Aorta (tissue), 5 donors: ENCODE measurements around the gene LYL1. TPM values are rescaled to one million over a fixed set of nuclear protein-coding genes. Genes with fewer than 3 reads are reported as not detected.
A peak's percentile ranks its signal among the peaks of the same experiment; 100 is the strongest.

Experiments used
- ATAC-seq: fragments of 200-7000 bp; cut with Tn5 transposase; one replicate; pipeline ENCODE4 v1.9.1; 2022; ENCODE audit warnings: moderate library complexity; ENCODE audit not compliant: low FRiP score
- DNase-seq, 2 donors: peaks; one replicate each; pipeline ENCODE4 v3.0.0-alpha.2; 2020
- H3K27ac ChIP-seq, 2 donors: one replicate each; pipeline ENCODE4 v1.5.1; 2013; ENCODE audit warnings: low read length in 2 of 2, mild to moderate bottlenecking in 2 of 2, moderate library complexity in 2 of 2, control low read depth in 1 of 2, inconsistent platforms in 1 of 2, low read depth in 1 of 2
- H3K27me3 ChIP-seq, 2 donors: one replicate each; pipeline ENCODE4 v1.6.1; 2013; ENCODE audit warnings: control low read depth in 1 of 2, low read length in 1 of 2, mild to moderate bottlenecking in 1 of 2, moderate library complexity in 1 of 2; ENCODE audit not compliant: insufficient read depth in 2 of 2, control insufficient read depth in 1 of 2
- H3K36me3 ChIP-seq, 2 donors: one replicate each; pipeline ENCODE4 v1.6.1; 2013; ENCODE audit warnings: control low read depth in 1 of 2, low read length in 1 of 2, mild to moderate bottlenecking in 1 of 2; ENCODE audit not compliant: insufficient read depth in 2 of 2, control insufficient read depth in 1 of 2
- H3K4me1 ChIP-seq, 2 donors: one replicate each; pipeline ENCODE4 v1.6.1; 2013; ENCODE audit warnings: low read length in 2 of 2, control low read depth in 1 of 2, mild to moderate bottlenecking in 1 of 2, moderate library complexity in 1 of 2; ENCODE audit not compliant: insufficient read depth in 2 of 2, control insufficient read depth in 1 of 2
- H3K4me3 ChIP-seq, 2 donors: one replicate each; pipeline ENCODE4 v1.5.1; 2013; ENCODE audit warnings: low read length in 2 of 2, control low read depth in 1 of 2, mild to moderate bottlenecking in 1 of 2
- H3K9me3 ChIP-seq: one replicate; pipeline ENCODE4 v1.6.1; 2013; ENCODE audit warnings: mild to moderate bottlenecking, low read length; ENCODE audit not compliant: control insufficient read depth
- WGBS, 2 donors: extraction: QIAGEN DNeasy Blood & Tissue Kit; methylation state at CpG; one replicate each; pipeline ENCODE4 v1.1.7; 2013; 5-methylcytosine and 5-hydroxymethylcytosine counted together
- intact Hi-C, 2 donors: fragments of 100-400 bp; cut with DNase I; formaldehyde crosslinking; loops; one replicate each; pipeline versions ENCODE4 v1.14.2 to v1.15.0; 2022
- polyA plus RNA-seq, 2 donors: library from polyadenylated mRNA; stranded (reverse); fragments of 200-250 nt; gene quantifications; one replicate each; pipeline ENCODE4 v1.2.3, GENCODE V29; 2013
- total RNA-seq, 2 donors: library from RNA; stranded (reverse); fragmentation: NEBNext Ultra II Directional; extraction: Animal tissue kit (Norgen Biotek cat#: 25700); gene quantifications; one replicate each; pipeline ENCODE4 v1.2.1, GENCODE V29; 2021
- donor health status: healthy with polysubstance abuse.
- donor health status: Bipolar disorder and iron deficiency.
- donor health status: DM: no; HTN: no; CAD: no.
- donor health status: DM: no; HTN: no; CAD: no.
- donor health status: DM: yes; HTN: yes; CAD: no.

The LYL1 gene
- total and polyA plus RNA-seq, 4 donors: 7.3 to 28.6 (median 9.0) TPM

DNA sequence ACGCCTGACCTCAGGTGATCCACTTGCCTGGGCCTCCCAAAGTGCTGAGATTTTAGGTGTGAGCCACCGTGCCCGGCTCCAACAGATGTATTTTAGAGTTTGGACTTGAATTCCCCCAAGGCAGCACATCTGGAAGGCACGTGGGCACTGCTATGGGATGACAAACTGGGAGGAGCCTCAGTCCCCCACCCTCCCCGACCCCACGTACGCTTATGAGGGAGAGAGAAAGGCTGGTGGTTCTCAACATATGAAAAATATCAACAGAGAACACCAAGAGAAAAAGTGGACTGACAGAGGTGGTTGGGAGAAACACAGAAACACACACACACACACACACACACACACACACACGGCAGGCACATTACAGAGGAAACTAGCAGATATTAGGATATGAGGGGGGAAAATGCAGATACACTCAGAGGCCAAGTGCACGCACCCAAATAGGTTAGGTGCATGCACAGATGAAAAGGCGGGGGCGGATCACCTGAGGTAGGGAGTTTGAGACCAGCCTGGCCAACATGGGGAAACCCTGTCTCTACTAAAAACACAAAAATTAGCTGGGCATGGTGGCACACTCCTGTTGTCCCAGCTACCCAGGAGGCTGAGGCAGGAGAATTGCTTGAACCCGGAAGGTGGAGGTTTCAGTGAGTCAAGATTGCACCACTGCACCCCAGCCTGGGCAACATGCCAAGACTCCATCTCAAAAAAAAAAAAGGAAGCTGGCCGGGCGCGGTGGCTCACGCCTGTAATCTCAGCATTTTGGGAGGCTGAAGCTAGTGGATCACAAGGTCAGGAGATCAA, 44.3 kb upstream of the LYL1 start:
- ATAC-seq: no peak
- no peaks in the 10 kb centered on the region for H3K9me3 ChIP-seq
- no peaks in the 10 kb centered on the region for H3K4me1 ChIP-seq
- no peak overlapping the region for H3K4me3 ChIP-seq
- DNase-seq: peak in 1 of 2 donors; percentile 73
- intact Hi-C loops: loop anchor here in 1 of 2 donors (10.0 kb wide), 1 partner anchor 118 kb away; no protein-coding TSS in a partner anchor
- H3K27me3 ChIP-seq: no peaks in the 10 kb centered on the region
- H3K36me3 ChIP-seq: no peaks in the 10 kb centered on the region
- H3K27ac ChIP-seq: no peak overlapping the region
- 57 to 65% methylated on average over 15 to 16 of the region's 16 CpGs for WGBS, 2 donors

DNA sequence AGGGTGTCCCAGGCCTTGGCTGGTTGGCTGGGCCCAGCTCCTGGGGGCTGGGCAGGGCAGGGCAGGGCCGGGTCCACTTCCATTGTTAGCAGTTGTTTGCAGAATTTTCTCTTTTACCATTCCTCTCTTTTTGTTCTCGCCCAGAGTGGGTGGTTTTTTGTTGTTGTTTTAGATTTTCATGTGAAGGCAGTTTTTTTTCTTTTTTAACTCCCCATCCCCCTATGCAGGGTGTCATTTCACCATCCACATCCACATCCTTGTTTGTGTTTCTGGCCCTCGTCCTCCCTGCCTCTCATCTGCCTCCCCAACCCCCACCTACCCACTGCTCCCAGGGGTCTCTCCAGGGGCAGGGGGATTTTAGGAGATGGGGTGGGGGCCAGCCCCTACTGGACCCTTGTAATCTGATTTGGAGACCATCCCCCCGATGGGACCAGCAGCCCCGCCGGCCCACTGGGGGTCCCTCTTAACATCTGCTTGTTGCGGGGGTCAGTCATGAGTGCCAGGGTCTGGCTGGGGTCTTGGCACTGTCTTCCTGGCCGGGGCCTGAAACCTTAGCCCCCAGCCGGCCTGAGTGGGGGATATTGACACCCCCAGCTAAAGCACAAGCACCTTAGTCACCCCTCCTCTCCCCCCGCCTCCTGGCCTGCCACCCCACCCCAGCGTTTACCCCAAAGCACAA, 37.1 kb upstream of the LYL1 start:
- H3K4me1 ChIP-seq: no peaks in the 10 kb centered on the region
- WGBS, 2 donors: 72 to 73% methylated on average over 11 of the region's 11 CpGs
- H3K9me3 ChIP-seq: no peaks in the 10 kb centered on the region
- no peak for ATAC-seq
- intact Hi-C loops: loop anchor here in 1 of 2 donors (10.0 kb wide), 1 partner anchor 125 kb away; no protein-coding TSS in a partner anchor
- peaks cover 0 to 5% of the 10 kb centered on the region in 2 donors for H3K36me3 ChIP-seq
- no peaks in the 10 kb centered on the region for H3K27me3 ChIP-seq
- H3K27ac ChIP-seq: no peak overlapping the region
- no peak for DNase-seq
- no peak overlapping the region for H3K4me3 ChIP-seq

DNA sequence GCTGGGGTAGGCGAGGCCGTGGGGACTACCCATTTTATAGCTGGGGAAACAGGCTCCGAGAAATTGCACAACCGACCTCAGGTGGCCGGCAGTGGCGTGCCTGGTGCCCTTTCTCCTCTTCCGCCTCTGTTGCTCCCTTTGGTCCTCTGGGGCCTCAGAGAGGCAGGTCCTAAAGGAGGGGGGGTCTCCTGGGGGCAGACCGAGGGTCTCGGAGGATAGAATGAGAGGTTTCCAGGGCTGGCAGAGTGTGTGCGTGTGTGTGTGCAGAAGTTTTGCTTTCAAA, 36.2 kb upstream of the LYL1 start:
- 77 to 83% methylated on average over 10 of the region's 10 CpGs for WGBS, 2 donors
- intact Hi-C loops: no loop called here
- no peaks in the 10 kb centered on the region for H3K27me3 ChIP-seq
- H3K4me3 ChIP-seq: no peak overlapping the region
- H3K9me3 ChIP-seq: no peaks in the 10 kb centered on the region
- DNase-seq (no peak), ATAC-seq (no peak)
- no peak overlapping the region for H3K27ac ChIP-seq
- peaks cover 0 to 5% of the 10 kb centered on the region in 2 donors for H3K36me3 ChIP-seq
- H3K4me1 ChIP-seq: no peaks in the 10 kb centered on the region

DNA sequence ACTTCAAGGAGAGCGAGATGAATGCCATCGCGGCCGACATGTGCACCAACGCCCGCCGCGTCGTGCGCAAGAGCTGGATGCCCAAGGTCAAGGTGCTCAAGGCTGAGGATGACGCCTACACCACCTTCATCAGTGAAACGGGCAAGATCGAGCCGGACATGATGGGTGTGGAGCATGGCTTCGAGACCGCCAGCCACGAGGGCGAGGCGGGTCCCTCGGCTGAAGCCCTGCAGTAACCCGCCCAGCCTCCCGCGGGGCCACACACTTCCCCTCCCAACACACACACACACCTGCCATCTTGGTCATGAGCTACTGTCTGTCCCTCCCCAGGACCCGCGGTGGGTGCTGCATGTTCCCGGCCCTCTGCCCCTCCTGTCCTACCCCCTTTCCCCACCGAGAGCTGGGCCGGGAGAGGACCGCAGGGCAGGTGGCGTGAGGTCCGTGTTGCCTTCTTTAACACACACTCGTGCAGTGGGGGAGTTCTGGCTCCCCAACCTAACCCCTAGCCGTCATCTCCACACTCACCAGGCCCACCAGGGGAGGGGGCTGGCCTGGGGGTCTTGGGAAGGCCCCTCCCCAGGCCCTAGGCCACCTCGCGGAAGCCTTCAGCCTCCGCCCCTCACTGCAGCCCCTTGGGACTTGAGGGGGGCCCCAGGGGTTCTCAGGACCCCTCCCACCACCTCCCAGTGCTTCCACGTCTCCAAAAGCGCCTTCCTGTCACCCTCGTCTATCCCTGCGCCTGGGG, 35.7 kb upstream of the LYL1 start:
- Histone ChIP-seq H3K27me3 (no peaks in the 10 kb centered on the region), H3K9me3 (no peaks in the 10 kb centered on the region), H3K4me1 (no peaks in the 10 kb centered on the region), H3K36me3 (peaks cover 0 to 5% of the 10 kb centered on the region in 2 donors), H3K4me3 (no peak overlapping the region), H3K27ac (no peak overlapping the region)
- ATAC-seq: no peak
- 87% methylated on average over 37 to 40 of the region's 40 CpGs for WGBS, 2 donors
- intact Hi-C loops: no loop called here
- DNase-seq: no peak

DNA sequence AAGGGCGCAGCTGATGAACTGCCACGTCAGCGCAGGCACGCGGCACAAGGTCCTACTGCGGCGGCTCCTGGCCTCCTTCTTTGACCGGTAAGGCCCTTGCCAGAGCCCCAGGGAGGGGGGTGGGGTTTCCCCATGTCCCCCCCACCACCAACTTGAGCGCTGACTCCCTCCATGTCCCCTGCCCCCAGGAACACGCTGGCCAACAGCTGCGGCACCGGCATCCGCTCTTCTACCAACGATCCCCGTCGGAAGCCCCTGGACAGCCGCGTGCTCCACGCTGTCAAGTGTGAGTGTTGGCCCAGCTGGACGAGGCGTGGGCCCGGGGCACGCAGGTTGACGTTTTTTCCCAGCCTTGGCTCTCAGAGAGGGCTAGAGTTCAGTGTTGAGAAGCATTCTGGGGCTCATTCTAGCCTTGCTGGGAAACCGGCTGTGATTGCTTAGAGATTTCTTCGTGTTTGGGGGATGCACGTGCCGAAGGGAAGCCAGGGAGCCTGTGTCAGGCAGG, 34.7 kb upstream of the LYL1 start:
- Histone ChIP-seq H3K36me3 (peaks cover 0 to 5% of the 10 kb centered on the region in 2 donors), H3K4me3 (no peak overlapping the region), H3K27ac (no peak overlapping the region), H3K27me3 (no peaks in the 10 kb centered on the region), H3K4me1 (no peaks in the 10 kb centered on the region), H3K9me3 (no peaks in the 10 kb centered on the region)
- WGBS, 2 donors: 90 to 91% methylated on average over 28 of the region's 28 CpGs
- intact Hi-C loops: no loop called here
- ATAC-seq: no peak
- no peak for DNase-seq

DNA sequence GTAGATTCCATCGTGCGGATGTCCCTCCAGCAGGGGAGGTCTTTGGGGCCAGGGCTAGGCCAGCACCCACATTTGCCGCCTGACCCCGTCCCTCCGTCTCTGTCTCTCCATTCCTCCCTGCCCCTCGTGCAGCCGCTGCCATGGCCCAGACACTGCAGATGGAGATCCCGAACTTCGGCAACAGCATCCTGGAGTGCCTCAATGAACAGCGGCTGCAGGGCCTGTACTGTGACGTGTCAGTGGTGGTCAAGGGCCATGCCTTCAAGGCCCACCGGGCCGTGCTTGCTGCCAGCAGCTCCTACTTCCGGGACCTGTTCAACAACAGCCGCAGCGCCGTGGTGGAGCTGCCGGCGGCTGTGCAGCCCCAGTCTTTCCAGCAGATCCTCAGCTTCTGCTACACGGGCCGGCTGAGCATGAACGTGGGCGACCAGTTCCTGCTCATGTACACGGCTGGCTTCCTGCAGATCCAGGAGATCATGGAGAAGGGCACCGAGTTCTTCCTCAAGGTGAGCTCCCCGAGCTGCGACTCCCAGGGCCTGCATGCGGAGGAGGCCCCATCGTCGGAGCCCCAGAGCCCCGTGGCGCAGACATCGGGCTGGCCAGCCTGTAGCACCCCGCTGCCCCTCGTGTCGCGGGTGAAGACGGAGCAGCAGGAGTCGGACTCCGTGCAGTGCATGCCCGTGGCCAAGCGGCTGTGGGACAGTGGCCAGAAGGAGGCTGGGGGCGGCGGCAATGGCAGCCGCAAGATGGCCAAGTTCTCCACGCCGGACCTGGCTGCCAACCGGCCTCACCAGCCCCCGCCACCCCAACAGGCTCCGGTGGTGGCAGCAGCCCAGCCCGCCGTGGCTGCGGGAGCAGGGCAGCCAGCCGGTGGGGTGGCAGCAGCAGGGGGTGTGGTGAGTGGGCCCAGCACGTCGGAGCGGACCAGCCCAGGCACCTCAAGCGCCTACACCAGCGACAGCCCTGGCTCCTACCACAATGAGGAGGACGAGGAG, 32.7 kb upstream of the LYL1 start:
- Histone ChIP-seq H3K9me3 (no peaks in the 10 kb centered on the region), H3K36me3 (peaks cover 0 to 5% of the 10 kb centered on the region in 2 donors), H3K27ac (no peak overlapping the region), H3K4me1 (no peaks in the 10 kb centered on the region), H3K4me3 (no peak overlapping the region), H3K27me3 (no peaks in the 10 kb centered on the region)
- WGBS, 2 donors: 92 to 93% methylated on average over 55 to 60 of the region's 60 CpGs
- no peak for DNase-seq
- intact Hi-C loops: no loop called here
- no peak for ATAC-seq

DNA sequence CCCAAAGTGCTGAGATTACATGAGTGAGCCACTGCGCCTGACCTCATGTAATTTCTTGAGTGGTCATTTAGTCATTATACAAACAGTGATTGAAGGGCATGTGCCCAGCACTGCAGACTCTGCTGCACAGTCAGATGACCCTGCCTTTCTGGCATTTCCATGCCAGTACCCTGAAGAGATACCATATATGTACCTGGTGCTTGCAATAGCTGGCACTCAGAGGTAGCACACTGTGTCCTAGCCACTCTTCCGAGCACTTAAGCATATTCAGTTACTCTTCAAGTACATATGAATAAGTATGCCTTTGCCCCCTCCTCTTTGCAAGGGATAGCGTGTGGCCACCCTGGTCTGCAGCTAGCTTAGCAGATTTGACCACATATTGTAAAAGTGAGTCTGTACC, 32.0 kb upstream of the LYL1 start:
- WGBS, 2 donors: 71 to 81% methylated on average over 3 of the region's 3 CpGs
- H3K27ac ChIP-seq: no peak overlapping the region

More for the DNA sequence above, 32.0 kb upstream of the LYL1 start:
- Histone ChIP-seq H3K4me3 (no peak overlapping the region), H3K36me3 (peaks cover 0 to 5% of the 10 kb centered on the region in 2 donors), H3K4me1 (no peaks in the 10 kb centered on the region), H3K9me3 (no peaks in the 10 kb centered on the region), H3K27me3 (no peaks in the 10 kb centered on the region)
- no peak for DNase-seq
- ATAC-seq: no peak
- intact Hi-C loops: no loop called here
